ENCODE results near the gene FAM114A1.
"Not testable (repeated sequence)": the region's sequence is repeated elsewhere in the genome, so short reads cannot be mapped to it uniquely, and the experiment has no call there.

DNA sequence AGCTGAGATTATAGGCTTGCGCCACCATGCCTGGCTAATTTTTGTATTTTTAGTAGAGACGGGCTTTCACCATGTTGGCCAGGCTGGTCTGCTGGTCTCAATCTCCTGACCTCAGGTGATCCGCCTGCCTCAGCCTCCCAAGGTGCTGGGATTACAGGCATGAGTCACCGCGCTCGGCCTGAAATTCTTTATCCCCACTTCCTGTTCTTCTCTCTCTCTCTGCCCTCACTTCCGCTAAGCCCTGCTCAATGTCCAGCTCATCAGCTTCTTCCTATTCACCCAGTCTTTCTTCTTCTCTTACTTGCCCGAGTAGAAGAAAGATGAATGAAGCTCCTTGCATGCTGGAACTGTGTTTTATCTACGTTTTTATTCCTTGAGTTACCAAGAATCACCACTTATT lies 120.7 kb downstream of the FAM114A1 start:
- not testable (repeated sequence) for TF ChIP-seq NANOG (IDR thresholded peaks at IDR 0.05; ENCODE audit: insufficient read depth, low read depth, low read length, poor library complexity, severe bottlenecking); EP300 (IDR thresholded peaks at IDR 0.05; ENCODE audit: borderline replicate concordance in 1 of 2, low read depth in 2 of 2, low read length in 2 of 2); JUND (IDR thresholded peaks at IDR 0.05; ENCODE audit: low read length); SIRT6 (IDR thresholded peaks at IDR 0.05; ENCODE audit: low read length); EZH2 (IDR thresholded peaks at IDR 0.05; ENCODE audit: low read depth, low read length, severe bottlenecking); RXRA (IDR thresholded peaks at IDR 0.05; ENCODE audit: insufficient read depth, low read depth, low read length); GABPA (IDR thresholded peaks at IDR 0.05; ENCODE audit: borderline replicate concordance, insufficient read depth, low read length); BCL11A (IDR thresholded peaks at IDR 0.05; ENCODE audit: low read depth in 2 of 2, low read length in 2 of 2); TAF1 (IDR thresholded peaks at IDR 0.05; ENCODE audit: low read depth, low read length)
- TF ChIP-seq, protein P1, sequence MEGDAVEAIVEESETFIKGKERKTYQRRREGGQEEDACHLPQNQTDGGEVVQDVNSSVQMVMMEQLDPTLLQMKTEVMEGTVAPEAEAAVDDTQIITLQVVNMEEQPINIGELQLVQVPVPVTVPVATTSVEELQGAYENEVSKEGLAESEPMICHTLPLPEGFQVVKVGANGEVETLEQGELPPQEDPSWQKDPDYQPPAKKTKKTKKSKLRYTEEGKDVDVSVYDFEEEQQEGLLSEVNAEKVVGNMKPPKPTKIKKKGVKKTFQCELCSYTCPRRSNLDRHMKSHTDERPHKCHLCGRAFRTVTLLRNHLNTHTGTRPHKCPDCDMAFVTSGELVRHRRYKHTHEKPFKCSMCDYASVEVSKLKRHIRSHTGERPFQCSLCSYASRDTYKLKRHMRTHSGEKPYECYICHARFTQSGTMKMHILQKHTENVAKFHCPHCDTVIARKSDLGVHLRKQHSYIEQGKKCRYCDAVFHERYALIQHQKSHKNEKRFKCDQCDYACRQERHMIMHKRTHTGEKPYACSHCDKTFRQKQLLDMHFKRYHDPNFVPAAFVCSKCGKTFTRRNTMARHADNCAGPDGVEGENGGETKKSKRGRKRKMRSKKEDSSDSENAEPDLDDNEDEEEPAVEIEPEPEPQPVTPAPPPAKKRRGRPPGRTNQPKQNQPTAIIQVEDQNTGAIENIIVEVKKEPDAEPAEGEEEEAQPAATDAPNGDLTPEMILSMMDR (IDR thresholded peaks at IDR 0.05; ENCODE audit: control extremely low read depth in 1 of 3, insufficient read depth in 1 of 3, low read depth in 1 of 3, low read length in 3 of 3) = not testable (repeated sequence)

Measured in H1 (cell line).